H1 (cell line): ENCODE data around the gene ATP11A. TPM values are rescaled to one million over a fixed set of nuclear protein-coding genes. Genes with fewer than 3 reads are reported as not detected.
A peak's percentile ranks its signal among the peaks of the same experiment; 100 is the strongest.

Experiments
- CTCF ChIA-PET: fragments of 300-600 bp; sonication (Branson Sonifier 250); formaldehyde crosslinking; loops from one replicate; lab custom pipeline; 2021; ENCODE audit not compliant: partially characterized antibody; lab: Charles Lee
- POLR2A ChIA-PET: fragments of 300-600 bp; sonication (Branson Sonifier 250); formaldehyde crosslinking; loops from one replicate; lab custom pipeline; 2021; ENCODE audit warnings: inconsistent platforms; ENCODE audit not compliant: partially characterized antibody; lab: Charles Lee
- DNase-seq, 2 experiments: peaks; one replicate each; pipeline versions ENCODE4 v3.0.0 to v3.0.0-alpha.2; 2010 to 2022; ENCODE audit warnings: low spot score in 2 of 2, low read depth in 1 of 2, mixed read lengths in 1 of 2
- FAIRE-seq: peaks from 2 replicates; lab custom pipeline; 2011; peaks lifted over from hg19 to GRCh38; lab: Jason Lieb, UNC
- H2AFZ ChIP-seq: 2 replicates; pipeline ENCODE4 v1.8.1; 2012; ENCODE audit warnings: low read length, inconsistent platforms
- H2AK5ac ChIP-seq: 2 replicates; pipeline ENCODE4 v1.6.1; 2013; ENCODE audit warnings: low read depth, low read length
- H2BK120ac ChIP-seq: replicated peaks from 2 replicates; pipeline ENCODE3; 2013; ENCODE audit warnings: low read depth, low read length, inconsistent platforms
- H2BK12ac ChIP-seq: 2 replicates; pipeline ENCODE4 v1.6.1; 2013; ENCODE audit warnings: low read depth, low read length
- H2BK15ac ChIP-seq: 2 replicates; pipeline ENCODE4 v1.6.1; 2013; ENCODE audit warnings: low read length
- H2BK20ac ChIP-seq: 2 replicates; pipeline ENCODE4 v1.6.1; 2013; ENCODE audit warnings: low read length
- H2BK5ac ChIP-seq: 2 replicates; pipeline ENCODE4 v1.6.1; 2013; ENCODE audit warnings: low read depth, low read length
- H3K14ac ChIP-seq: 2 replicates; pipeline ENCODE4 v1.6.1; 2013; ENCODE audit warnings: inconsistent platforms; ENCODE audit not compliant: insufficient read length
- H3K18ac ChIP-seq: 2 replicates; pipeline ENCODE4 v1.6.1; 2013; ENCODE audit warnings: low read length; ENCODE audit errors: extremely low read depth
- H3K23ac ChIP-seq: 2 replicates; pipeline ENCODE4 v1.6.1; 2013; ENCODE audit warnings: inconsistent platforms; ENCODE audit not compliant: insufficient read length
- H3K23me2 ChIP-seq: 2 replicates; pipeline ENCODE4 v1.6.1; 2013; ENCODE audit warnings: low read depth, low read length
- H3K27ac ChIP-seq: 2 replicates; pipeline ENCODE4 v1.6.1; 2011; ENCODE audit warnings: low read depth, low read length, inconsistent platforms
- H3K27me3 ChIP-seq, 4 experiments: replicated peaks in 1 of 4; 1 replicate in 1 of 4; 2 replicates in 3 of 4; pipeline versions ENCODE4 v1.6.1 to v1.8.1; 2011 to 2013; ENCODE audit warnings: low read length in 3 of 4, mild to moderate bottlenecking in 3 of 4, inconsistent platforms in 2 of 4, mixed read lengths in 2 of 4, moderate library complexity in 1 of 4; ENCODE audit not compliant: control insufficient read depth in 3 of 4, insufficient read depth in 3 of 4; ENCODE audit errors: extremely low read depth in 1 of 4
- H3K36me3 ChIP-seq, 4 experiments: 2 replicates each; pipeline versions ENCODE4 v1.6.1 to v1.8.1; 2011 to 2013; ENCODE audit warnings: mild to moderate bottlenecking in 4 of 4, low read length in 3 of 4, moderate library complexity in 2 of 4, control low read depth in 1 of 4, inconsistent platforms in 1 of 4; ENCODE audit not compliant: insufficient read depth in 4 of 4, control insufficient read depth in 2 of 4
- H3K4ac ChIP-seq: replicated peaks from 2 replicates; pipeline ENCODE3; 2013; ENCODE audit warnings: low read length, low read depth, mixed read lengths, inconsistent platforms; ENCODE audit not compliant: insufficient read length
- H3K4me1 ChIP-seq, 4 experiments: replicated peaks in 1 of 4; 1 replicate in 1 of 4; 2 replicates in 3 of 4; pipeline versions ENCODE4 v1.6.1 to v1.8.1; 2011 to 2013; ENCODE audit warnings: low read length in 3 of 4, inconsistent platforms in 2 of 4, mixed read lengths in 1 of 4; ENCODE audit not compliant: insufficient read depth in 4 of 4, control insufficient read depth in 3 of 4
- H3K4me2 ChIP-seq, 2 experiments: 2 replicates each; pipeline versions ENCODE4 v1.6.1 to v1.8.1; 2011 to 2013; ENCODE audit warnings: low read depth in 2 of 2, low read length in 2 of 2, control low read depth in 1 of 2, inconsistent platforms in 1 of 2, mild to moderate bottlenecking in 1 of 2; ENCODE audit not compliant: insufficient read depth in 1 of 2
- H3K4me3 ChIP-seq, 4 experiments: fragments of 200-600, 300-600 bp in 1 of 4; sonication (generic), shearing (Covaris generic), sonication (Bioruptor Twin) in 1 of 4; 2 replicates each; pipeline versions ENCODE4 v1.5.1 to v1.8.1; 2011 to 2016; ENCODE audit warnings: low read length in 4 of 4, low read depth in 3 of 4, control low read depth in 2 of 4, inconsistent platforms in 2 of 4, mild to moderate bottlenecking in 2 of 4, mixed read lengths in 1 of 4, moderate library complexity in 1 of 4; ENCODE audit not compliant: insufficient read depth in 2 of 4; ENCODE audit errors: extremely low read depth in 1 of 4
- H3K56ac ChIP-seq: replicated peaks from 2 replicates; pipeline ENCODE3; 2013; ENCODE audit warnings: low read depth, mild to moderate bottlenecking, mixed read lengths, low read length, inconsistent platforms; ENCODE audit not compliant: insufficient read length
- H3K79me1 ChIP-seq: 2 replicates; pipeline ENCODE4 v1.6.1; 2013; ENCODE audit warnings: low read depth, low read length, control low read depth
- H3K79me2 ChIP-seq, 2 experiments: 2 replicates each; pipeline versions ENCODE4 v1.6.1 to v1.8.1; 2012 to 2013; ENCODE audit warnings: low read length in 2 of 2, mild to moderate bottlenecking in 2 of 2, inconsistent platforms in 1 of 2; ENCODE audit not compliant: insufficient read depth in 2 of 2, control insufficient read depth in 1 of 2
- H3K9ac ChIP-seq, 4 experiments: replicated peaks in 1 of 4; 1 replicate in 1 of 4; 2 replicates in 3 of 4; pipeline versions ENCODE4 v1.6.1 to v1.8.1; 2011 to 2013; ENCODE audit warnings: low read depth in 3 of 4, low read length in 3 of 4, control low read depth in 2 of 4, mild to moderate bottlenecking in 2 of 4, moderate library complexity in 2 of 4, inconsistent platforms in 1 of 4; ENCODE audit errors: extremely low read depth in 1 of 4
- H3K9me3 ChIP-seq, 2 experiments: 2 replicates each; pipeline versions ENCODE4 v1.6.1 to v1.8.1; 2012 to 2013; ENCODE audit warnings: mild to moderate bottlenecking in 2 of 2, moderate library complexity in 2 of 2, control low read depth in 1 of 2, inconsistent platforms in 1 of 2, low read depth in 1 of 2, low read length in 1 of 2, mixed read lengths in 1 of 2; ENCODE audit not compliant: insufficient read depth in 2 of 2
- H4K20me1 ChIP-seq, 2 experiments: replicated peaks in 1 of 2; 2 replicates each; pipeline versions ENCODE3 to v1.8.1; 2011 to 2013; ENCODE audit warnings: inconsistent platforms in 2 of 2, low read length in 2 of 2, mild to moderate bottlenecking in 1 of 2; ENCODE audit not compliant: insufficient read depth in 2 of 2, control insufficient read depth in 1 of 2
- H4K5ac ChIP-seq: 2 replicates; pipeline ENCODE4 v1.6.1; 2013; ENCODE audit warnings: low read length, low read depth, mixed read lengths, inconsistent platforms; ENCODE audit not compliant: insufficient read length
- H4K8ac ChIP-seq: 2 replicates; pipeline ENCODE4 v1.8.0; 2013; ENCODE audit warnings: mild to moderate bottlenecking, moderate library complexity, low read length, inconsistent platforms; ENCODE audit not compliant: insufficient read depth; ENCODE audit errors: extremely low read depth
- H4K91ac ChIP-seq: replicated peaks from 2 replicates; pipeline ENCODE3; 2013; ENCODE audit warnings: low read length, mixed read lengths, inconsistent platforms; ENCODE audit not compliant: insufficient read length
- CTBP2 ChIP-seq: IDR thresholded peaks from 2 replicates; pipeline ENCODE4 v1.7.0; 2011; ENCODE audit warnings: borderline replicate concordance, mild to moderate bottlenecking, moderate library complexity, mixed read lengths, low read length; ENCODE audit not compliant: insufficient read depth, insufficient read length
- EP300 ChIP-seq, 2 experiments: IDR thresholded peaks; 1 replicate in 1 of 2; 2 replicates in 1 of 2; pipeline ENCODE4 v1.6.1; 2011 to 2012; ENCODE audit warnings: low read depth in 2 of 2, low read length in 2 of 2, mild to moderate bottlenecking in 2 of 2, borderline replicate concordance in 1 of 2, inconsistent platforms in 1 of 2, moderate library complexity in 1 of 2
- KDM4A ChIP-seq: IDR thresholded peaks from one replicate; pipeline ENCODE4 v1.7.1; 2012; ENCODE audit warnings: low read depth, mild to moderate bottlenecking, moderate library complexity, low read length, inconsistent platforms; ENCODE audit not compliant: severe bottlenecking
- KDM5A ChIP-seq: fragments of 200-600 bp; IDR thresholded peaks from 2 replicates; pipeline ENCODE4 v1.7.1; 2012; ENCODE audit warnings: mild to moderate bottlenecking, low read length, inconsistent platforms, mixed read lengths
- RBBP5 ChIP-seq: IDR thresholded peaks from 2 replicates; pipeline ENCODE4 v1.7.1; 2012; ENCODE audit warnings: low read depth, mild to moderate bottlenecking, inconsistent platforms, low read length, moderate library complexity, borderline replicate concordance
- RFX5 ChIP-seq: IDR thresholded peaks from 2 replicates; pipeline ENCODE4 v1.6.1; 2011; ENCODE audit warnings: low read depth, low read length, improper control_type of control experiment, borderline replicate concordance
- SP4 ChIP-seq: IDR thresholded peaks from 2 replicates; pipeline ENCODE4 v1.6.1; 2012; ENCODE audit warnings: low read length, inconsistent platforms
- WGBS, 2 experiments: shearing (Covaris generic) in 1 of 2; methylation state at CpG; one replicate each; pipeline versions ENCODE4 v1.1.6 to v1.1.7; 2013 to 2015; ENCODE audit warnings: low lambda C conversion rate in 2 of 2, mixed read lengths in 2 of 2, inconsistent platforms in 1 of 2, low coverage in 1 of 2, missing lambda C conversion rate in 1 of 2; ENCODE audit not compliant: insufficient replicate concordance in 2 of 2, insufficient coverage in 1 of 2, insufficient read length in 1 of 2; ENCODE audit errors: extremely low coverage in 1 of 2, missing lambda C conversion rate in 1 of 2; 5-methylcytosine and 5-hydroxymethylcytosine counted together
- polyA plus RNA-seq, 7 experiments: library from polyadenylated mRNA; depleted of rRNA in 3 of 7; stranded (reverse) in 5 of 7; unstranded in 2 of 7; fragments of >200 nt in 5 of 7; fragments of 200-250 nt in 2 of 7; gene quantifications; 1 replicate in 5 of 7; 2 replicates in 1 of 7; 4 replicates in 1 of 7; pipeline versions ENCODE4 v1.2.1 to v1.2.3, GENCODE V29; 2011 to 2013; ENCODE audit warnings: missing spikeins in 2 of 7, mixed read lengths in 2 of 7
- total RNA-seq: library from RNA; stranded (reverse); fragmentation: NEBNext Ultra II Directional; extraction: Animal tissue kit (Norgen Biotek cat#: 25700); gene quantifications from 2 replicates; pipeline ENCODE4 v1.2.1, GENCODE V29; 2021
- TF ChIP-seq, protein P1 (sequence below), 3 experiments: IDR thresholded peaks; 1 replicate in 2 of 3; 2 replicates in 1 of 3; pipeline versions ENCODE4 v1.5.1 to v1.6.1; 2011; ENCODE audit warnings: low read length in 3 of 3, mild to moderate bottlenecking in 3 of 3, inconsistent platforms in 2 of 3, low read depth in 1 of 3, moderate library complexity in 1 of 3; ENCODE audit not compliant: insufficient read depth in 1 of 3; ENCODE audit errors: control extremely low read depth in 1 of 3

The ATP11A gene
- total and polyA plus RNA-seq, 2 of the 8 experiments (the other 6 are each of a cell fraction or from before 2014, with no cell fraction given), result 28.8 to 72.9 TPM

DNA sequence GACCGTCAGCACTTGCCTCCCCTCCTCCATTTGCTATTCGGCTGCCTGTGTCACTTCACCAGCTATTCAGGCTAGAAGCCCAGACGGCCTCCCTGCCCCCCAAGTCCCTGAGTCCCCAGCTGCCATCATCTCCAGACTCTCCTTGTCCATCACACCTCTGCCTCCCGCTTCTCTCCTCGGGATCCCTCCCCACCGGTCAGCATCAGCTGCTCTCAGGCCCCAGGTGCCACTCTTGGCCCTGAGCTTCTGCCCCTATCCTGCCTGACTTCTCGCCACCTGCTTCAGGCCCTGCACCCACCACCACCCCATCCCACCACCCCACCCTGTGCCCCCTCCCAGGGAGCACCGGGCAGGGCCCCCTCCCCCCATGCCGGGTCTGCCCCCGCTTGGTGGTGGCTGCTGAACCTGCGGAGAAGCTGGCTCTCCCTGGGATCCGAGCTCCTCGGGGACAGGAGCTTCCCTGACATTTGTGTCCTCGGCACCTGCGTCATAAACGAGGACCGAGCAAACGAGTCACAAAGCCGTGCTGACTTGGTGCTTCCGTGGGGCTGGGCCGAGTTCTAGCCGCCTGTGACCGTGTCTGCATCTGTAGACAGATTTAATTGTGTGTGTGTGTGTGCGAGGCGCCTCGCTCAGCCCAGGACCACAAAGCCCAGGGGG, 208.9 kb downstream of the ATP11A start:
- ChIA-PET POLR2A (interaction anchor here (0.7 to 1.3 kb wide), 2 partner anchors 9 to 19 kb away, joined by 3 to 5 read pairs; no protein-coding TSS in a partner anchor), CTCF (interaction anchor here (1.1 to 1.5 kb wide), 4 partner anchors 9 to 103 kb away, joined by 4 read pairs; no protein-coding TSS in a partner anchor)
- Histone ChIP-seq H3K18ac (no peak overlapping the region), H3K56ac (no peak overlapping the region), H3K23me2 (peaks cover 5% of the 10 kb centered on the region; the same call in 1 of the 2 replicates), H3K4me1 (peaks cover 4 to 40% (median 25%) of the 10 kb centered on the region in 4 experiments), H4K20me1 (peaks cover 0 to 12% of the 10 kb centered on the region in 2 experiments), H3K9ac (no peak overlapping the region), H3K79me2 (peaks cover 0 to 3% of the 10 kb centered on the region in 2 experiments; a peak in 1 of 4 replicates), H4K8ac (no peak overlapping the region; the same call in 1 of the 2 replicates), H4K5ac (no peak overlapping the region), H3K14ac (no peak overlapping the region), H3K79me1 (peaks cover 2% of the 10 kb centered on the region; the same call in 1 of the 2 replicates), H3K27me3 (no peaks in the 10 kb centered on the region), H2BK5ac (no peak overlapping the region), H4K91ac (no peak overlapping the region), H2BK12ac (0 out of 2 replicates have a peak overlapping the region, but pooled peaks have one; percentile 39), H3K4me3 (no peak overlapping the region), H3K27ac (no peak overlapping the region), H2AFZ (no peak overlapping the region), H2BK15ac (no peak overlapping the region), H3K9me3 (no peaks in the 10 kb centered on the region), H2AK5ac (no peak overlapping the region), H2BK120ac (no peak overlapping the region), H3K23ac (no peak overlapping the region), H3K36me3 (no peaks in the 10 kb centered on the region; a peak in 1 of 8 replicates), H3K4ac (no peak overlapping the region), H2BK20ac (no peak overlapping the region), H3K4me2 (no peak overlapping the region)
- no peak for FAIRE-seq
- no peak for DNase-seq
- 91% methylated on average over 18 of the region's 26 CpGs; no CpG with 5 or more reads in 1 of the 2 experiments for WGBS, 2 experiments
- TF ChIP-seq SP4 (no peak), RFX5 (no peak), CTBP2 (no peak), EP300 (IDR thresholded peaks at IDR 0.05; ENCODE audit: borderline replicate concordance in 1 of 2, low read depth in 2 of 2, low read length in 2 of 2) (no peak), KDM4A (no peak), RBBP5 (no peak), KDM5A (no peak)
- TF ChIP-seq, protein P1, sequence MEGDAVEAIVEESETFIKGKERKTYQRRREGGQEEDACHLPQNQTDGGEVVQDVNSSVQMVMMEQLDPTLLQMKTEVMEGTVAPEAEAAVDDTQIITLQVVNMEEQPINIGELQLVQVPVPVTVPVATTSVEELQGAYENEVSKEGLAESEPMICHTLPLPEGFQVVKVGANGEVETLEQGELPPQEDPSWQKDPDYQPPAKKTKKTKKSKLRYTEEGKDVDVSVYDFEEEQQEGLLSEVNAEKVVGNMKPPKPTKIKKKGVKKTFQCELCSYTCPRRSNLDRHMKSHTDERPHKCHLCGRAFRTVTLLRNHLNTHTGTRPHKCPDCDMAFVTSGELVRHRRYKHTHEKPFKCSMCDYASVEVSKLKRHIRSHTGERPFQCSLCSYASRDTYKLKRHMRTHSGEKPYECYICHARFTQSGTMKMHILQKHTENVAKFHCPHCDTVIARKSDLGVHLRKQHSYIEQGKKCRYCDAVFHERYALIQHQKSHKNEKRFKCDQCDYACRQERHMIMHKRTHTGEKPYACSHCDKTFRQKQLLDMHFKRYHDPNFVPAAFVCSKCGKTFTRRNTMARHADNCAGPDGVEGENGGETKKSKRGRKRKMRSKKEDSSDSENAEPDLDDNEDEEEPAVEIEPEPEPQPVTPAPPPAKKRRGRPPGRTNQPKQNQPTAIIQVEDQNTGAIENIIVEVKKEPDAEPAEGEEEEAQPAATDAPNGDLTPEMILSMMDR (IDR thresholded peaks at IDR 0.05; ENCODE audit: control extremely low read depth in 1 of 3, insufficient read depth in 1 of 3, low read depth in 1 of 3, low read length in 3 of 3), result no peak
